8988T (cell line): Measurements from ENCODE around the gene OR2AG2.
A peak's percentile ranks its signal among the peaks of the same experiment; 100 is the strongest.
"Not testable (repeated sequence)": the region's sequence is repeated elsewhere in the genome, so short reads cannot be mapped to it uniquely, and the experiment has no call there.

Source experiments
- DNase-seq: peaks from one replicate; pipeline ENCODE4 v3.0.0; 2011

OR2AG2 gene, protein sequence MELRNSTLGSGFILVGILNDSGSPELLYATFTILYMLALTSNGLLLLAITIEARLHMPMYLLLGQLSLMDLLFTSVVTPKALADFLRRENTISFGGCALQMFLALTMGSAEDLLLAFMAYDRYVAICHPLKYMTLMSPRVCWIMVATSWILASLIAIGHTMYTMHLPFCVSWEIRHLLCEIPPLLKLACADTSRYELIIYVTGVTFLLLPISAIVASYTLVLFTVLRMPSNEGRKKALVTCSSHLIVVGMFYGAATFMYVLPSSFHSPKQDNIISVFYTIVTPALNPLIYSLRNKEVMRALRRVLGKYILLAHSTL

DNA sequence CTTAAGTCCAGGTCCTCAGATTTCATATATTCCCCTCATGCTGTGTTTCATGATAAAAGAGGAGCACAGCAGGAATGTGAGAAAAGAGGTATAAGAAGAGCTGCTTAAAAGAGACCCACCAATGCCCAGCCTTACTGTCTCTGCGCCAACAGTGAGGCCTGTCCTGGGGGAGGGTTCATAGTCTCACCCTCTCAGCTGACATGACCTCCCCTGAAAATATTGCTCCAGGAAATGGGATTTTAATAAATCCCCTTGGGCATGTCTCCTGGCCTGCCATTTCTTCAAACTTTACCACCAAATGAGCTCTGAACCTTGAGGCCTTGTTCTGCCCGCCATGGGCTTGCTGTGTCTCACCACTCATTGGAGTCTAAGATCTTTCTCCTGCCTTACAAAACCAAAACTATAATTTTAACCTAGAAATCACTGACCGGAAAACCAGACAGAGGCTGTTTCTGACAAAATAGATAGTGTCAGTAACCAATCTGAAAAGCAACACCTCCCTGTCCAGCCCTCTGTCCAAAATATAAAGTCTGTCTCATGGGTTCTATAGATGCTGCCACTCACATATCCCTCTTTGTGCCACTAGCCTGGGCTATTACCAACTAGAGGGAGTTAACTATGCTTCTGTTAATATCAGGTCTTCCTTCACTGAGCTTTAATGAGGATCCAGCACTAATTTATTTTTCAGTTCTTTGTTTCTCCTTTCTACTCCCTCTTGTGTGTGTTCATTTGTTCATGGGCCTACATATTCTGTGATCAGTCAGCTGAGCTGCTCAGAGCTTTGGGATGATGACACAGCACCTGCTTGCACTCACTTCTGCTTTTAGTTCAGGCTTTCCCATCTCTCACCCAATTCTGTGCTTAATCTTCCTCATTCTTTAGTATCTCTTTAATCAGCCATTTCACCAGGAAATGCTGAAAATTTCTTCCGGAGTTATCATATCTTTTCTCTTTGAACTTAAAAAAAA is at the start of gene OR2AG2:
Gene OR2AG2, minus strand, starts transcription at position 51 of the 968 bp plus-strand sequence. CDS start 3,019 bp downstream, outside the sequence.
- no peak for DNase-seq

DNA sequence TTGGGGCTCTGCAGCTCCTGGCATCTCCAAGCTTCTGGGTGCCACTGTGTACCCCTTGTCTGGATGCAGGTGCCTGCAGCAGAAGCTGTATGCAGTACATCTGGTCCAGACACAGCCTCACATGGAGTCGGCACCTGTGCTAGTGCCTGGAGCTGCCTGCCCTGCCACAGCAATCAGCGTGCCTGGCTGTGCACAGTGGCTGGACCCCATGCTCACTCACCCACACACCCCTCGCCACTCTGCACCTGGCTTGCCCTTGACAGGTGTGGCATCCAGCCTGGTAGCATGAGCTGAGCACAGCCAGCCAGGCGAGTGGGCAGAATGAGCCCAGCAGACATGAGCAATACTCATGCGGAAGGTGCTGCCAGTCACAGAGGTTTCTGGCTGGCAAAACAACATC is 47.2 kb upstream of the OR2AG2 start:
- DNase-seq, result no peak

DNA sequence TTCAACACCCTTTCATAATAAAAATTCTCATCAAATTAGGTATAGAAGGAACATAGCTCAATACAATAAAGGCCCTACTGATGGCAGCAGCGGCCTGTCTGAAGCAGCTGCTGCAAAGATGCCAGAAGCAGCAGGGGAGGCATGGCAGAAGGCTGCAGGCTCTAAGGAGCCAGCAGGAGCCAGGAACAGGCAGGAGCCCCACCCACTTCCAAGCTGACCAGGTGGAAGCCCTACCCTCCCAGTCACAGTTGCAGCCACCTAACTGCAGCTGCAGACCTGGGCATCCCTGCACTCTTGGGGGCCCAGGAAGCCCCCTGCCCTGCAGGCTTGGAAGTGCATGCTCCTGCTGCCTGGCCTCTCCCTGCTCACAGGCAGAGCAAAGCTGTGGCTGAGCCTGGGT is 45.9 kb upstream of the OR2AG2 start:
- no peak for DNase-seq

DNA sequence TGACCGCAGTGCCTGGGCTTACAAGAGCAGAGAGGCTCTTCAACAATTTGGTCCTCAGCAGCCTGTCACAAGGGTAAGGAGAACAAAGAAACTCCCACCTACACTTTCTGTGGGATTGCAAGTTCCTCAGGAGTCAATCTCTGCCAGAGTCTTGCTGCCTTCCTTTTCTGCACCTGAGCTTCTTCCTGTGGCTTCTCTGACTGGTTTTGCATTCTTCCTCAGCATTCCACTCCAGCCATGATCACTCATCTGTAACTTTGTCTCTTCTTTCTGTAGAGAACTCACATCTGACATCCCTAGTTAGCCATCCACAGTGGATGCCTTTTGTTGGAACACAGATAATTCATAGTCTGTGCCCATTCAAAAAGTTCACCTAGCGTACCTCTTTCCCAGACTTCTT is 41.9 kb upstream of the OR2AG2 start:
- DNase-seq, result no peak

DNA sequence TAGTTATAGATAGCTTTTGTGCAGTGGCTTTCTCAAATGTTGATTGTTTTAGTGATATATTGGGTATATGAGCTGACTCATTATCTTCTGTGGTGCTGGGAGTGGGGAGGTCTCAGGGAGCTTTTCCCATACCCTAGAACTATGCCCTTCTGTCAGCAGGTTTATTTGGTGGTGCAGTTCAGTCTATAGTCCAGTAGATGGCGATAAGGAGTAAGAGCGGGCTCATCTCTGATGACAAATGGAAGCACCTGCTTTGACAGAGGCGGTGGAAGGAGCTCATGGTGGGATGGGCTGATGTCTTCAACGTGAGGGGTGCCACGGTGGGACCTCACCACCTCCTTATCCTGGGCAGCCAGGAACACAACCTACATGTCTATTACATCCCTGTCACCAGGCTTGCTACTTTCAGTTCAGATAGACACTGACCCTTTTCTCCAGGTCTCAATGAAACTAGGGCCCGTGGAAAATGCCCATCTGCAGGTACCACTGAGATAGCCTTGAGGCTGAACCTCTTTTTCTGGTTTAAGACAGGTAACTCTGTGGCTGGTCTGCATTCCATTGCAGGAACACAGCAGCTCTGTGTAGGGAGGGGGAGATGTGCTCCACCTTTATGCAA is 40.7 kb upstream of the OR2AG2 start:
- DNase-seq, result peak; percentile 31

DNA sequence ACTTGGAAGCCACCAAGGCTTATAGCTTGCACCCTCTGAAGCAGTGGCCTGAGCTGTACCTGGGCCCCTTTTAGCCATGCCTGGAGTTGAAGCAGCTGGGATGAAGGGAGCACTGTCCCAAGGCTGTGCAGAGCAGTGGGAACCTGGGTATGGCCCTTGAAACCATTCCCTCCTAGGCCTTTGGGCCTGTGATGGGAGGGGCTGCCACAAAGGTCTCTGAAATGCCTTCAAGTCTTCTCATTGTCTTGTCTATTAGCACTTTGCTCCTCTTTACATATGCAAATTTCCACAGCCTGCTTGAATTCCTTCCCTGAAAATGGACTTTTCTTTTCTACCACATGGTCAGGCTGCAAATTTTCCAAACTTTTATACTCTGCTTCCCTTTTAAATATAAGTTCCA is 29.3 kb upstream of the OR2AG2 start:
- not testable (repeated sequence) for DNase-seq

DNA sequence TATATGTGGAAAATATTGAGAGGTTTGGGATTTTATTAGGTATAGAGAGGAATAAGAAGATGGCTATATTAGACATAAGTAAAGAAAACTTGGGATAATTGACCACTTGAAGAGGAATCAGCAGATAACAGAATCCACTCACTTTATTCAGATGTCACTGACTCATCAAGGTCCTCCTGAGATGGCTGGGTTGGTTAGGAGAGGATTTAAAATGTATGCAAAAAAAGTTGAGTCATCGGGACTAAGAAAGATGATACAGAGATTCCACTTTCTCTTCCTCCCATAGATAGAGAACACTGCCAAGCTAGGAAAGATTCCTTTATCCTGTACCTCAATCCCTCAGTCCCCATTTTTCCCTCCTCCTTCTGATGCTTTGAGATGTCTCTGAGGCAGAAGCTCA is 27.6 kb upstream of the OR2AG2 start, which contains the start of gene OR6A2:
Gene OR6A2, minus strand, starts transcription at position 288 of the 400 bp plus-strand sequence. CDS start 3,981 bp downstream, outside the sequence.
- no peak for DNase-seq

DNA sequence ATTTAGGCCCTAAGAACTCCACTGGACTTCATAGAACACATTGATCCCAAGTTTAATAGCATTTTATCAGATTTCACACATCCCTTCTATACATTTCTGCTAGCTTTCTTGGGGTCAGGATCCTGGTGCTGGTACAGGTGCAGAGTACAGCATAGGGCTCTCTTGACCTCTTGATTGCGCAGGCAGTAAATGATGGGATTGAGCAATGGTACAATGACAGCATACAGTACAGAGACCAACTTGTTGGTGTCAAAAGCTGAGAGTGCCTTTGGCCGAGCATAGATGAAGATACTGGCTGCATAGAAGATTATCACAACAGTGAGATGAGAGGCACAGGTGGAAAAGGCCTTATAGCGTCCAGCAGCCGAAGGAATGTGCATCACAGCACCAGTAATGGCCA is 22.9 kb upstream of the OR2AG2 start:
- DNase-seq, result no peak

DNA sequence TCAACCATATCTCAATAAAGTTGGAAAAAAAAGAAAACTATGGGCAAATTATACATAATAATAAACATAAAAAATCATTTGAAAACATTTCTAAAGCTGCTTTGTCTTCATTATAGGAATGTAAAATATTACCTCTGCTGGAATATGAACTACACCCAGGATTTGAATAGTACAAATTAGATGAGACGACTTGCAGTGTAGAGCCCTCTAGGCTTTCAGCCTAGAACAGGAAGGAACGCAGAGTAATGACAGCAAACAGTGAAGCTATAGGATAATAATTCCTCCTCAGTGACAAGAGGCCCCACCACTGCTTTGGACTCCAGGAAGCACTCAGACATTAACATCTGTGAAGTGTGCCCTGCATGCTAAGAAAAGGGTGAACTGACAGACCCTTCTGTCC is 18.8 kb upstream of the OR2AG2 start:
- DNase-seq, result no peak

DNA sequence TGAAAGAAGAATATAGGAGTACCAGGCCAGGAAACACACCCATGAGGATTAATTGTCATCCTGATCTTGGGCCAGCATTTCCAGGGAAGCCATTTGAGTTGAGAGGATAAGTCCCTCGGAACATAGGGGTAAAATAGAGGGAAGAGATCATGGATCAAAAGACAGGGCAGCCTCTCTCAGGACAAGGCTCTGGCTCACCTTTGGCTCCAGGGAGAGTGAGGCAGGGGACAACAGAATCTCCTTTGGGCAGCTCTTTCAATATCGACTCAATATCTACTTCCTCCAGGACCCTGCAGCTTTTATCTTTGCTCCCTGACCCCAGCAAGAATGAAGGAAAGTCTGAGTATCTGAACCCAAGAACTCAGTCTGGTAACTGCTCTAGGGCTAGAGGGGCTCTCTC is 10.9 kb upstream of the OR2AG2 start, which contains the start of gene OR2AG1:
Gene OR2AG1, plus strand, starts transcription at position 301 of the 400 bp plus-strand sequence. CDS start 2,018 bp downstream, outside the sequence.
- DNase-seq, result no peak

DNA sequence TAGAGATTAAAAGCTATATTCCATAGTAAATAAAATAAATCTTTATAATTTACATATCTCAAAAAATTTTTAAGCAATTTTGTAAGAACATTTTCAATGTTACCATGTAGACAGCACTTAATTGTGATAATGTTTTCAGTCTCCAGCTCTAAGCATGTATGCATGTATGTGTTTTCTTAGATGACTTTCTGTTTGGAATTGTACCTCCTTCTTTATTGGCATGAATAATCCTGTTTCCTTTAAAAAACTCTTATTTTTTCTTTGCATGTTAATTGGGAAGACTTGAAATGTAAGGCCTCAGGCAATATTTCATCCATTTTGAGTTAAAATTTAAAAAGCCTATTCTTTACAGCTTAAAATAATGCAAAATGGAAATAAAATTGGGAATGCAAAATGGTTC is 9.1 kb upstream of the OR2AG2 start:
- DNase-seq, result no peak

DNA sequence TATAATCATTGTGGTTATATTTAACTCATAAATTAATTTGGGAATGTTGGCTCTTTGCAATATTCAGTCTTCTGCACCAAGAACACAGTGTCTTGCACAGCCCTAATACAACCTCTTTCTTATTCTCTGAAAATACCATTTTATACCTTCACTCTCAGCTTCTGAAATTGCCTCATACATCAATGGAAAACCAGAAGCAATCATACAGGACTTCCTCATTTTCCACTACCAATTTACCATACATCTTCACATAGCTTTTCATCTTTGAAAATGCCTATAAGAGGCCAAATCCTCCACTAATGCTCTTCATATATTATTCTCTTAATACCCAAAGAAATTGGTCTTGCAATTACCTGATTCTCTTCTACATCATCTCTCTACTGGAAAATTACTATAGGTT is 6.7 kb upstream of the OR2AG2 start:
- DNase-seq, result no peak

DNA sequence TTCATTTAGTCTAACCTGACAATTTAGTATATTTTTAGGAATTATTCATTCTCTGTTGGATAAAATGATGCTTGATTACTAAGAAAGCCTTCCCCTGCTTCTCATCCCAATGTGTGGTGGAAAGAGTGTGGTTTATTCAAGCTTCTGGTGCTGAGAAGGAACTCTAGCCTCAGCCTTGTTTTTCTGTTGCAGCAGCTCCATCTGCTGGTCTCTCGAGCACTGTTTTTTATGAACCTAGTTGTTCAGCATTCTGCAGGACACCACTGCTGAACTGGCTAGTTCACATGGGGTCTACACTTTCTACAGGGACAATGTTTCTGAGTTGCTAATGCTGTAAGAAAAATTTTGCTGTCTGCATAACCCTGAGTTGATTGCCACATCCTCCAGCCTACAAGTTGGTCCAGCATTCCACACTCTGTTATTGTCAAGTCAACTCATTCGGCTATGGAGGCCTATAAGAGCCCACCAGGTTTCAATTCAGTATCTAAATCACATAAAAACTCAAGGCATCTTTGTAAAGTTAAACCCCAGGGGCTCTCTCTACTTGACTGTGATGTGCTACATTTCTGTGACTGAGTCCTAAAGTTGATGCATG is 14.3 kb downstream of the OR2AG2 start:
- no peak for DNase-seq

DNA sequence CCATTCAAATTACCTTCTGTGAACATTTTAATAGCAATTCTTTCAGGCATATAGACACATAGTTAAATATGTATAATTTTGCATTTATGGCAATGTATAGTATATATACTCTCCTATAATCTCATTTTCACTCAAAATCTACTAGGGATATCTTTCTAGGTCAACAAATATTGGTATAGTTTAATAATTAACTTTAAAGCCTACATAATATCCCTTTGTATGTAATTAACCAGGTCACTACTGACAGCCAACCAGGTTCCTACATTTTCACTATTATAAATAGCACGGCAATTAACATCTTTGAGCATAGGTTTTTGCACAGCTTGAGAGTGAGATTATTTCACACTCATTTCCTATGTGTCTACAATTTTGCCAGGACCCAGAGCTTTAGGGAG is 15.8 kb downstream of the OR2AG2 start:
- DNase-seq, result no peak

DNA sequence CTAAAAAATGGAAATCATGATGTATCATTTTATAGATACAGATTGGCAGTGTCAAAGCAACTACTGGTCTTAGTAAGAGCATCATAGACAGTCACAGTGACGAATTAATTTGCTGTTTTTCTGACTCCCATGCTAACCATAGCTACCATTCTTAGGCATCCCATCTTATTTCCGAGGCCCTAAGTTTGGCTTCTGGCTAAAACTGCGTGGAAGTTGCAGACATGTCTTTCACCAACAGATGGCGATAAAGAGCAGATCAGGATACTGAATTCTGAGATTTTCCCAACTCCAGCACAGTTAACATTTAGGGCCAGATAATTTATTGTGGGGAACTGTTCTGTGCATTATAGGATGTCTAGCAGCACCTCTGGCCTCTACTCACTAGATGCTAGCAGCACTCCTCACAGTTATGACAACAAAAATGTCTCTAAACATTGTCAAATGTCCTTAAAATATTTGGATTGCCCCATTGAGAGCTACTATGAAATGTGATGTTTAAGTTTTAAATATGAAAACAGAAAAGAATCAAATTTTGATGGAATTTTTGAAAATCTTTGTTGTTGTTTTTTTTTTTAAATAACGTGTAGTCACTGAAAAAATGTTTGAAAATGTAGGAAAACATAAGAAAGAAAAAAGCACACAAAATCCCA is 16.3 kb downstream of the OR2AG2 start:
- no peak for DNase-seq

DNA sequence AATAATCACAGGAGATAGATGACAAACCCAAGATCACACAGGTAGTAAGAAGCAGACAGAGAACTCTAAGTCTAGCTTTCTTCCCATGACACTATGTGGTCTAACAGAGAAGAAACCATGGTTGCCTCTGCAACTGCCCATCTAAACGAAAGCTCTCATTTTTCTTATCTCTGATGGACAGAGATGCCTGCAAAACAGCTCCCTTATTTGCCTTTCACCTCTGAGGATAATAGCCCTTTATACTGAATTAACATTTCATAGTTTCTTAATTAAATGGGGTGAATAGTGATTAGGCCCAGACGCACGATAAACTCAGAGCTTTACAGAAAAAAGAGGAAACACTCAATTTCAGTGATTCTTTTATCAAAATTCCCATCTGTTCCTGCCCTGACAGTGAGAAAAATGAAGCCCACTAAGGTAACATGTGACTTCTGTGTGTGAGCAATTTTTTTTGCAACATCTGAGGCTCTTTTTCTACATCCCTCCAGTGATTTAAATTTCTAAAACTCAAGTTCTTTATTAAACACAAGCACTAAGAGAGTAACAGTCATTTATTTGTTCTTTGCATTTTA is 24.6 kb downstream of the OR2AG2 start:
- no peak for DNase-seq

DNA sequence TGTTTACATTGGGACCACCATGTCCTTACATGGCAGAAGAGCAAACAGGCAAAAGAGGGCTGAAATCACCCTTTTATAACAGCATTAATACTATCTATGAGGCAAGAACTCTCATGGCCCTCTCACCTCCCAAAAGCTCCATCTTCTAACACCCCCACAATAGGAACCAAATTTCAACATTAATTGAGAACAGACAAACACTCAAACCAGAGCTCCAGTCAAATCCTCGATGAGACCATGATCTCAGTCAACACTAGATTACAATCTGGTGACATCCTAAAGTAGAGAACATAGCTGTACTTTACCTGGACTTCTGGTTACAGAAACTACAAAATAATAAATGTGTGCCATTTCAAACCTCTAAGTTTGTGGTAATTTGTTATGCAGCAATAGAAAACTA is 25.1 kb downstream of the OR2AG2 start:
- no peak for DNase-seq

DNA sequence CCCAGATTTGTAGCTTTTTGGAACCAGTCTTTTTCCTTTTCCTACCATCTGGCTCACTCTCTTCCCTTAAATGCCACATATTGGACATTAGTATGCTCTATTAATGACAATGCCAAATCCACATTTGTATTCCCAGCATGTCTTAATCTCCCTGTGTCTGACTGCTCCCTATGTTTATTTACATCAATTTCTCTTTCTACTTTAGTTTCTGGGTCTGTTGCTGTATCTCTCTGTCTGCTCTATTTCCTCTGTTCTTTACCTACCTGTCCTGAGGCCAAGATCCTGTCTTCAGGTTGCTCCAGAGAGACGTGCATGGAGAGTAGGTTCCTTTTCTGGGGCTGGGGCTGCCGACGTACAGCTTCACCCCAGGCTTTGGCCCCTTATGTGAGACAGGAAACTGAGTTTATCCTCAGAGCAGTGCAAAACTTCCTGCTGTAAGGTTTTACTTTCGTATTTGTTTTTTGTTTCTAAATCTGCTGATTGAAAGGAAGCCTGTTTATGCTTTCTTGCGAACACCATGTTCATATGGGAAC is 25.6 kb downstream of the OR2AG2 start:
- no peak for DNase-seq

DNA sequence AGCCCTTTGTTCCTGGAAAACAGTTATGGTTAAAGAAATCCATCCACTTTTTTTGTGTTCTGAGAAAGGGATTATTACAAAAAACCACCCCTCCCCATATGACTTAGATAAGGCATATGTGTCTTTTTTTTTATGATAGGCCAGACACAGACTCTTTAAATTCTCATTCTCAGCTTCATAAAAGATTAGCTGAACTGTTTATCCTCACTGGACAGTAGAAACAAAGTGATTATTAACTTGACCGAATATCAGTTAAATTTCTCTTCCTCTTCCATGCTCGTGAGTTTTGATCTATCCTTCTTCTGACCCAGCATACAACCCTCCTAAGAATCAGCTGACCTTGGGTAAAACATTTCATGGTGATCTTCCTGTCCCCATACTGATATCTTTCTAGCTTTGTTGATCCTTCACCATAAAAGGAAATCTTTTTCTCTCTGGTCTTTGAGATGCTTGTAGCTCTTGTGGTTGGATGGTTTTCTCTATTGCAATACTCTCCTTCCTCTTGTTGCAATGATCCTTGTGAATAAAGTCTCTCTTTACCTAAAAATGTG is 26.2 kb downstream of the OR2AG2 start:
- DNase-seq, result no peak

DNA sequence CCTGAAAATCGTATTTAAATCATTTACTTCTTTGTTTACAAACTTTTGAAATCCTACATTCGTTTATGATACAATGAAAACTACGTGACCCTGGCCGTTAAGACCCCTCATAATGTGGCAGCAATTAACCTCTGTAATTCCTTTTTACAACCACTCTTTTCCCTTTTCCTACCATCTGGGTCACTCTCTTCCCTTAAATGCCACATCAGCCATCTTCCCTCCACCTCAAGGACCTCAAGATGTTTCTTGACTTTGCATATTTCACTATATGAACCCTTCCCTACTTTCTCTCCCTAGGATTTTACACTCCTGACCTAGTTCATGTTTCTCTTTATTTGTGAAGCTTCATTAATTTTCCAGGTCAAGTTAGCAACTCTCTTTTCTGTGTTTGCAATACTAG is 26.8 kb downstream of the OR2AG2 start:
- no peak for DNase-seq

DNA sequence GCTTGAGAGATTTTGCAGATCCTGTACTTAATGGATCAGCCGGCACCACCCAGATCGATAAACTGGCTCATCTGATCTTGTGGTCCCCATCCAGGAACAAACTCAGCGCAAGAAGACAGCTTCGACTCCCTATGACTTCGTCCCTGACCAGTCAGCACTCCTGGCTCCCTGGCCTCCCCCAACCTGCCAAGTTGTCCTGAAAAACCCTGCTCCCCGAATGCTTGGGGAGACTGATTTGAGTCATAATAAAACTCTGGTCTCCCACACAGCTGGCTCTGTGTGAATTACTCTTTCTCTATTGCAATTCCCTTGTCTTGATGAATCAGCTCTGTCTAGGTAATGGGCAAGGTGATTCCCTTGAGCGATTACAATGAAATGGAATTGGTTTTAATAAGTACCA is 29.5 kb downstream of the OR2AG2 start:
- no peak for DNase-seq
